HL-60/S4 treated with retinoic acid at 250 ng/mL for 4 days and 3 days (cell line): Measurements from ENCODE around the gene SLC25A12.

ENCODE experiments used
- in situ Hi-C: fragments of 300-500 bp; cut with MboI; formaldehyde crosslinking; loops from 2 replicates; pipeline ENCODE4 v1.7.0; 2022; ENCODE audit warnings: low sequenced_read_pairs

Gene SLC25A12

GRCh38 chr2:171735991-171736710 lies 157.9 kb downstream of the SLC25A12 start:
- in situ Hi-C loops: no loop called here
